Gastrocnemius medialis (tissue), 4 donors: ENCODE data around the gene PIP5KL1. TPM values are rescaled to one million over a fixed set of nuclear protein-coding genes. Genes with fewer than 3 reads are reported as not detected.

Source experiments
- ATAC-seq, 2 donors: fragments of 150-250 bp; one replicate each; pipeline ENCODE4 v1.9.1; 2016
- DNase-seq, 2 donors: peaks; one replicate each; pipeline ENCODE4 v3.0.0-alpha.2; 2019
- H3K27ac ChIP-seq, 4 donors: fragments of 200-600 bp; sonication (generic); 1 replicate in 1 of 4; 2 replicates in 3 of 4; pipeline ENCODE4 v1.5.1; 2016 to 2018; ENCODE audit warnings: mild to moderate bottlenecking in 2 of 4, moderate library complexity in 1 of 4
- H3K27me3 ChIP-seq, 3 donors: fragments of 200-600 bp; sonication (generic) in 2 of 3; 1 replicate in 1 of 3; 2 replicates in 2 of 3; pipeline versions ENCODE4 v1.5.1 to v1.6.0; 2016 to 2019; ENCODE audit warnings: mild to moderate bottlenecking in 1 of 3, moderate library complexity in 1 of 3
- H3K36me3 ChIP-seq, 2 donors: fragments of 200-600 bp; sonication (generic) in 1 of 2; one replicate each; pipeline ENCODE4 v1.5.1; 2017 to 2018
- H3K4me1 ChIP-seq, 2 donors: fragments of 200-600 bp; sonication (generic) in 1 of 2; one replicate each; pipeline ENCODE4 v1.5.1; 2016 to 2017; ENCODE audit warnings: mild to moderate bottlenecking in 2 of 2
- H3K4me3 ChIP-seq, 4 donors: fragments of 200-600 bp; sonication (generic) in 3 of 4; 1 replicate in 1 of 4; 2 replicates in 3 of 4; pipeline ENCODE4 v1.5.1; 2016 to 2019; ENCODE audit warnings: mild to moderate bottlenecking in 2 of 4
- H3K9me3 ChIP-seq, 3 donors: fragments of 200-600 bp; sonication (generic) in 2 of 3; 1 replicate in 1 of 3; 2 replicates in 2 of 3; pipeline ENCODE4 v1.5.1; 2016 to 2019
- CTCF ChIP-seq, 5 experiments: fragments of 450-650 bp in 3 of 5; fragments of 200-600 bp in 2 of 5; sonication (generic) in 2 of 5; IDR thresholded peaks in 4 of 5; conservative IDR thresholded peaks in 1 of 5; 1 replicate in 4 of 5; 2 replicates in 1 of 5; pipeline ENCODE4 v1.5.1; 2016 to 2019; ENCODE audit warnings: antibody characterized with exemption in 5 of 5, mild to moderate bottlenecking in 3 of 5, moderate library complexity in 3 of 5
- POLR2A ChIP-seq, 2 donors: fragments of 450-650 bp; IDR thresholded peaks; one replicate each; pipeline ENCODE4 v1.6.1; 2017; ENCODE audit warnings: antibody characterized with exemption in 2 of 2, mild to moderate bottlenecking in 2 of 2, moderate library complexity in 2 of 2
- in situ Hi-C, 4 donors: fragments of 200-750 bp; cut with MboI; loops; one replicate each; pipeline versions ENCODE4 v1.15.0 to v1.8.0; 2017; ENCODE audit warnings: low sequenced_read_pairs in 4 of 4
- intact Hi-C: fragments of 100-400 bp; cut with DNase I; formaldehyde crosslinking; loops from one replicate; pipeline ENCODE4 v1.15.1; 2023; ENCODE audit warnings: low total_unique reads
- total RNA-seq, 4 donors: library from RNA; depleted of rRNA; stranded (reverse); fragments of >200 nt; gene quantifications; one replicate each; pipeline versions ENCODE4 v1.1.0 to v1.2.3, GENCODE V29; 2016

Gene PIP5KL1
- total RNA-seq, 4 donors from 2014 or later = 4.2 TPM; not detected in 3

GRCh38 chr9:127871531-127871930, 59.0 kb downstream of the PIP5KL1 start:
- TF ChIP-seq CTCF (IDR thresholded peaks at IDR 0.05 in 4 of 5, conservative IDR thresholded peaks at IDR 0.05 in 1 of 5) = no peak
- TF ChIP-seq POLR2A (IDR thresholded peaks at IDR 0.05) = no peak
- H3K9me3 ChIP-seq = no peaks in the 10 kb centered on the region
- no peak for DNase-seq
- in situ Hi-C loops = loop anchor here in 1 of 4 donors (5.0 kb wide), 1 partner anchor 134 kb away; the partner anchor contains the start of gene TOR2A
- peaks cover 35 to 42% of the 10 kb centered on the region in 2 donors for H3K4me1 ChIP-seq
- intact Hi-C loops = loop anchor here (2.0 kb wide), 1 partner anchor 137 kb away; the partner anchor contains the start of gene TOR2A
- H3K27me3 ChIP-seq = no peaks in the 10 kb centered on the region
- H3K4me3 ChIP-seq = no peak overlapping the region
- peak overlapping the region in 1 of 4 donors; percentile 91 for H3K27ac ChIP-seq
- ATAC-seq = no peak
- peaks cover 0 to 52% of the 10 kb centered on the region in 2 donors for H3K36me3 ChIP-seq

GRCh38 chr9:127870887-127871286, 59.7 kb downstream of the PIP5KL1 start:
- H3K36me3 ChIP-seq = peaks cover 0 to 52% of the 10 kb centered on the region in 2 donors
- in situ Hi-C loops = loop anchor here in 1 of 4 donors (5.0 kb wide), 1 partner anchor 134 kb away; the partner anchor contains the start of gene TOR2A
- no peak for TF ChIP-seq CTCF (IDR thresholded peaks at IDR 0.05 in 4 of 5, conservative IDR thresholded peaks at IDR 0.05 in 1 of 5)
- TF ChIP-seq POLR2A (IDR thresholded peaks at IDR 0.05) = no peak
- no peaks in the 10 kb centered on the region for H3K27me3 ChIP-seq
- no peak overlapping the region for H3K4me3 ChIP-seq
- peaks cover 29 to 36% of the 10 kb centered on the region in 2 donors for H3K4me1 ChIP-seq
- H3K9me3 ChIP-seq = no peaks in the 10 kb centered on the region
- intact Hi-C loops = loop anchor here (2.0 kb wide), 1 partner anchor 136 kb away; the partner anchor contains the start of gene TOR2A
- ATAC-seq (no peak), DNase-seq (no peak)
- H3K27ac ChIP-seq = no peak overlapping the region

Other genes starting within 250 kb of the PIP5KL1 start
- not detected for gene CFAP157, start 223.8 kb downstream of the PIP5KL1 start, total RNA-seq
- 10 to 100 TPM; 16.9 to 38.6 (median 26.3) TPM for gene PTRH1, start 215.1 kb downstream of the PIP5KL1 start, total RNA-seq
- gene TTC16, start 214.7 kb downstream of the PIP5KL1 start, total RNA-seq = not detected
- 10 to 100 TPM in 2 of 4 donors, 1 to 10 TPM in 2; 3.2 to 10.6 (median 9.6) TPM for gene TOR2A, start 195.5 kb downstream of the PIP5KL1 start, total RNA-seq
- 1 to 10 TPM; 4.7 to 8.1 (median 5.2) TPM for gene SH2D3C, start 152.1 kb downstream of the PIP5KL1 start, total RNA-seq
- 10 to 100 TPM; 50.3 to 71.2 (median 51.2) TPM for gene CDK9, start 144.7 kb downstream of the PIP5KL1 start, total RNA-seq
- 10 to 100 TPM; 36.4 to 87.6 (median 47.7) TPM for gene FPGS, start 127.9 kb downstream of the PIP5KL1 start, total RNA-seq
- gene ENG, start 76.1 kb downstream of the PIP5KL1 start, total RNA-seq = 10 to 100 TPM; 27.4 to 49.8 (median 32.6) TPM
- 100 to 1,000 TPM; 240 to 489 (median 359) TPM for gene AK1, start 53.1 kb downstream of the PIP5KL1 start, total RNA-seq
- 10 to 100 TPM; 46.7 to 69.3 (median 56.9) TPM for gene ST6GALNAC6, start 31.2 kb downstream of the PIP5KL1 start, total RNA-seq
- 10 to 100 TPM; 11.2 to 48.4 (median 23.6) TPM for gene ST6GALNAC4, start 13.7 kb downstream of the PIP5KL1 start, total RNA-seq
- gene DPM2, start 7.1 kb upstream of the PIP5KL1 start, total RNA-seq = 10 to 100 TPM in 1 of 4 donors, 1 to 10 TPM in 3; 4.7 to 10.4 (median 5.9) TPM
- gene EEIG1, start 50.2 kb upstream of the PIP5KL1 start, total RNA-seq = 1 to 10 TPM; 1.8 to 4.5 (median 2.8) TPM
- 1 to 10 TPM; 3.6 to 7.4 (median 6.9) TPM for gene NAIF1, start 136.5 kb upstream of the PIP5KL1 start, total RNA-seq
- 10 to 100 TPM; 26.9 to 98.7 (median 46.0) TPM for gene SLC25A25, start 137.5 kb upstream of the PIP5KL1 start, total RNA-seq
- gene PTGES2, start 197.0 kb upstream of the PIP5KL1 start, total RNA-seq = 100 to 1,000 TPM in 3 of 4 donors, 10 to 100 TPM in 1; 95.2 to 266 (median 155) TPM
- under 1 TPM in 1 of 4 donors, not detected in 3; 1.00 TPM for gene LCN2, start 218.7 kb upstream of the PIP5KL1 start, total RNA-seq
- gene BBLN, start 229.5 kb upstream of the PIP5KL1 start, total RNA-seq = 100 to 1,000 TPM in 3 of 4 donors, 10 to 100 TPM in 1; 73.5 to 145 (median 132) TPM